ENCODE results near the gene LAMA3. TPM values are rescaled to one million over a fixed set of nuclear protein-coding genes. Genes with fewer than 3 reads are reported as not detected.

Gene LAMA3
- total and polyA plus RNA-seq, 12 donors: 1.6 to 10.2 (median 4.0) TPM

DNA sequence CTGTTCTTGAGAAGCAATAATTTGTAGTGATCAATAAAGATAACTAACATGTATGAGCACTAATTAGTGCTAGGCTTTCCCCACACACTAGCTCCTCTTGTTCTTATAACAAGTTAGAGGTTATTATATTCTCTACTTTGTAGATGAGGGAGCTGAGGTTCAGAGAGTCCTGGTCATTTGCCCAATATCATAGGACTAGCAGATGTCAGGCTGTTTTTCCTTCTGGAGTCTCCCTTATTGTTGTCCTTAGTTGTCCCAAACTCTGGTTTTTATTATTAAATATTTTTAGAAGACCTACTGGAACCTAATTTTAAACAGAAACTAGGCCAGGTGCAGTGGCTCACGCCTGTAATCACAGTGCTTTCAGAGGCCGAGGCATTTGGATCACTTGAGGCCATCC, 308.8 kb downstream of the LAMA3 start:
- H3K4me3 ChIP-seq: no peak overlapping the region
- H3K36me3 ChIP-seq (replicated peaks in 1 of 2): no peaks in the 10 kb centered on the region
- no peaks in the 10 kb centered on the region for H3K9me3 ChIP-seq (replicated peaks in 1 of 3)
- H3K27ac ChIP-seq: no peak overlapping the region
- H3K27me3 ChIP-seq: no peaks in the 10 kb centered on the region
- peaks cover 0 to 14% of the 10 kb centered on the region in 2 donors for H3K4me1 ChIP-seq (replicated peaks in 1 of 2)
- TF ChIP-seq, protein P1, sequence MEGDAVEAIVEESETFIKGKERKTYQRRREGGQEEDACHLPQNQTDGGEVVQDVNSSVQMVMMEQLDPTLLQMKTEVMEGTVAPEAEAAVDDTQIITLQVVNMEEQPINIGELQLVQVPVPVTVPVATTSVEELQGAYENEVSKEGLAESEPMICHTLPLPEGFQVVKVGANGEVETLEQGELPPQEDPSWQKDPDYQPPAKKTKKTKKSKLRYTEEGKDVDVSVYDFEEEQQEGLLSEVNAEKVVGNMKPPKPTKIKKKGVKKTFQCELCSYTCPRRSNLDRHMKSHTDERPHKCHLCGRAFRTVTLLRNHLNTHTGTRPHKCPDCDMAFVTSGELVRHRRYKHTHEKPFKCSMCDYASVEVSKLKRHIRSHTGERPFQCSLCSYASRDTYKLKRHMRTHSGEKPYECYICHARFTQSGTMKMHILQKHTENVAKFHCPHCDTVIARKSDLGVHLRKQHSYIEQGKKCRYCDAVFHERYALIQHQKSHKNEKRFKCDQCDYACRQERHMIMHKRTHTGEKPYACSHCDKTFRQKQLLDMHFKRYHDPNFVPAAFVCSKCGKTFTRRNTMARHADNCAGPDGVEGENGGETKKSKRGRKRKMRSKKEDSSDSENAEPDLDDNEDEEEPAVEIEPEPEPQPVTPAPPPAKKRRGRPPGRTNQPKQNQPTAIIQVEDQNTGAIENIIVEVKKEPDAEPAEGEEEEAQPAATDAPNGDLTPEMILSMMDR (IDR thresholded peaks at IDR 0.05): no peak
- DNase-seq: no peak
- intact Hi-C loops (cut with DNase I): no loop called here
- WGBS, 4 donors: 78 to 100% (median 93%) methylated on average over 2 of the region's 2 CpGs

DNA sequence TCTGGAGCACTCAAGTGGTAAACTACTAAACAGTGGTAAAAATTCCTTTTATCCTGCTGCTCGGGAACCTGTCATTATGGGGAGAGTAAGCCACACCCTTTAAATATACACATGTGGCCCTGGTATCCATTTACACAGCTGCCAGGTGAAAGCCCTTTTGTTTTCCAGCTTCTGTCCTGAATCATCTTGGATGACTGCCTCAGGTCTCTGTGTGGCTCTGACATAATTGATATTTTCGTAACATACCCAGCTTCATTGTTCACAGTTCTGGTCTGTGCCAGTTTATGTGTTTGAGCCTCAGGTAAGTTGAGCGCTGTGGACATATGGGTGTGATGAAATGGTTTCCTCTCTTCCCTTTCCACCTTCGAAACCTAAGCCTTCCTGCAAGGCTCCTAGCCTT, 309.6 kb downstream of the LAMA3 start:
- Histone ChIP-seq H3K4me3 (no peak overlapping the region), H3K27me3 (no peaks in the 10 kb centered on the region), H3K27ac (no peak overlapping the region), H3K4me1 (replicated peaks in 1 of 2) (peaks cover 0 to 9% of the 10 kb centered on the region in 2 donors), H3K9me3 (replicated peaks in 1 of 3) (no peaks in the 10 kb centered on the region), H3K36me3 (replicated peaks in 1 of 2) (no peaks in the 10 kb centered on the region)
- TF ChIP-seq, protein P1 (IDR thresholded peaks at IDR 0.05): no peak
- TF ChIP-seq POLR2A (IDR thresholded peaks at IDR 0.05): no peak
- WGBS, 4 donors: 46 to 49% (median 47%) methylated on average over 4 of the region's 4 CpGs
- intact Hi-C loops (cut with DNase I): no loop called here
- no peak for DNase-seq

DNA sequence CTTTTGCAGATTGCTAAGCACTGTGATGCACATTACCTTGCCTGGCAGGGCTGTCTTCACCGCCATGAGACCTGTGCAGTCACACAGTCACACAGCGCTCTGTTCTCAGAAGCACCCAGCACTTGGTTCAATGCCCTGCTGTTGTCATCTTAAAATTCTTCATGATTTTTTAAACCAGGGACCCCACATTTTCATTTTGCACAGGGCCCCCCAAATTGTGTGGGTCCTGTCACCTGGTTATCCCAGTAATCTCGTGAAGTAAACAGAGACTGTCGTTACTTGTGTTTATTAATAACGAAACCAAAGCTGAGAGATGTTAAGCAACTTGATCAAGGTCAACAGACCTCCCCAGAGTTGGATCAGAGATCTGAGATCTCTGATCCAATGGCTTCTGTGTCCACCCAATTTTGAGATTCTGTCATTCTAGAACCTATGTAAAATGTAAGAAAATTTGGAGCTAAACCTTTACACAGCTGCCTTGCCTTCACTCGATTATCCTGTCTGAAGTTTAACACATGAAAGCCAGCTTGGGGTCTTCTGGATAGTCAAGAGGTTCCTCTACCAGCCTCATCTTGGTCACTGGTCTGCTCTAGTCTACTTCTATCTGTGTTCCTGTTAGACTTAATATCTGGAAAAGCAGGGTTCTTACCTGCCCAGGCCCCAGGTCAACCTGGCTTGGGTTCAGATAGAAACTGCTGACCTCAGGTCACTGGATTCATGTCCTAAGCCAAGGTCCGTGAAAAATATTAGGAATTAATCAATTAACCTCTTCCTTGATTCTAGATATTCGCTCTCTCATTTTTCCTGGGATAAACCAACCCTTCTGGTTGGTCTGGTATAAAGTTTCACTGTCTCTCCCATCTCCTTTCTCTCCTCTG, 311.6 kb downstream of the LAMA3 start:
- H3K9me3 ChIP-seq (replicated peaks in 1 of 3): no peaks in the 10 kb centered on the region
- H3K36me3 ChIP-seq (replicated peaks in 1 of 2): no peaks in the 10 kb centered on the region
- 66 to 79% (median 76%) methylated on average over 8 of the region's 8 CpGs for WGBS, 4 donors
- no peak overlapping the region for H3K27ac ChIP-seq
- no peaks in the 10 kb centered on the region for H3K4me1 ChIP-seq (replicated peaks in 1 of 2)
- no peak for TF ChIP-seq POLR2A (IDR thresholded peaks at IDR 0.05)
- TF ChIP-seq, protein P1 (IDR thresholded peaks at IDR 0.05): no peak
- intact Hi-C loops (cut with DNase I): loop anchor here in 1 of 2 donors (10.0 kb wide), 1 partner anchor 124 kb away; no protein-coding TSS in a partner anchor
- DNase-seq: no peak
- no peak overlapping the region for H3K4me3 ChIP-seq
- no peaks in the 10 kb centered on the region for H3K27me3 ChIP-seq

DNA sequence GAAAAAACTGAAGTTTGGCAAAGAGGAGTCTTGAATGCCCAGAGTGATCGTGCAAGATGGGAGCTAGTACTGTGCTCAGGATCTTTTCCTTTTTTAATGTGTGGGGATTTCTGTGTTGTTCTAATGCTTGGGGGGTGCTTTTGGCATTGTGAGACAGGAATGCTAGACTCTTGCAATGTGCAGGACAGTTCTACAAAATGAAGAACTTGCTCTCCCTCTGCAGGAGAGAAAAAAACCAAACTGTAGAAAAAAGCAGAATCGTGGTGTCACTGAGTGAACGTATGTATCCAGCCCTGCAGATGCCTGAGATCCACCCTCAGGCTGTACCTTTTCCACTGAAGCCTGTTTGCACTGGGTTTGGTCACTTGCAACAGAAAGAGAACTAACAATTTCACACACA, 313.2 kb downstream of the LAMA3 start:
- Histone ChIP-seq H3K4me1 (replicated peaks in 1 of 2) (no peaks in the 10 kb centered on the region), H3K36me3 (replicated peaks in 1 of 2) (no peaks in the 10 kb centered on the region), H3K4me3 (no peak overlapping the region), H3K9me3 (replicated peaks in 1 of 3) (no peaks in the 10 kb centered on the region), H3K27ac (no peak overlapping the region), H3K27me3 (no peaks in the 10 kb centered on the region)
- no peak for DNase-seq
- 63 to 79% (median 73%) methylated on average over 3 of the region's 3 CpGs for WGBS, 4 donors
- TF ChIP-seq, protein P1 (IDR thresholded peaks at IDR 0.05): no peak
- no peak for TF ChIP-seq POLR2A (IDR thresholded peaks at IDR 0.05)
- intact Hi-C loops (cut with DNase I): loop anchor here in 1 of 2 donors (10.0 kb wide), 1 partner anchor 122 kb away; no protein-coding TSS in a partner anchor

Data from adrenal gland (tissue), 12 donors.